Keratinocyte (primary cell): ENCODE data around the gene NLGN1. TPM values are rescaled to one million over a fixed set of nuclear protein-coding genes. Genes with fewer than 3 reads are reported as not detected.

Source experiments
- DNase-seq: peaks from one replicate; pipeline ENCODE4 v3.0.0-alpha.2; 2011; ENCODE audit warnings: low read depth, missing footprints, low spot score
- FAIRE-seq: peaks from 2 replicates; lab custom pipeline; 2011; peaks lifted over from hg19 to GRCh38; lab: Jason Lieb, UNC
- H2AFZ ChIP-seq: 2 replicates; pipeline ENCODE4 v1.6.0; 2012; ENCODE audit warnings: low read length, control low read depth, inconsistent platforms; ENCODE audit not compliant: control insufficient read depth
- H3K27ac ChIP-seq: 2 replicates; pipeline ENCODE4 v1.5.1; 2011; ENCODE audit warnings: low read length; ENCODE audit not compliant: control insufficient read depth, insufficient read depth
- H3K27me3 ChIP-seq: 3 replicates; pipeline ENCODE4 v1.6.0; 2011; ENCODE audit warnings: low read length; ENCODE audit not compliant: control insufficient read depth, insufficient read depth; ENCODE audit errors: extremely low read depth
- H3K36me3 ChIP-seq, 2 experiments: 2 replicates in 1 of 2; 3 replicates in 1 of 2; pipeline ENCODE4 v1.5.1; 2011; ENCODE audit warnings: low read length in 2 of 2, mild to moderate bottlenecking in 1 of 2; ENCODE audit not compliant: control insufficient read depth in 2 of 2, insufficient read depth in 2 of 2; ENCODE audit errors: extremely low read depth in 1 of 2
- H3K4me1 ChIP-seq: 3 replicates; pipeline ENCODE4 v1.5.1; 2011; ENCODE audit warnings: low read length; ENCODE audit not compliant: control insufficient read depth, insufficient read depth; ENCODE audit errors: extremely low read depth
- H3K4me2 ChIP-seq: 3 replicates; pipeline ENCODE4 v1.6.0; 2011; ENCODE audit warnings: low read depth, low read length; ENCODE audit not compliant: control insufficient read depth, insufficient read depth; ENCODE audit errors: extremely low read depth
- H3K4me3 ChIP-seq, 3 experiments: fragments of 200-600 bp in 1 of 3; sonication (generic) in 1 of 3; 2 replicates in 2 of 3; 3 replicates in 1 of 3; pipeline ENCODE4 v1.5.1; 2011 to 2016; ENCODE audit warnings: low read length in 3 of 3, mild to moderate bottlenecking in 3 of 3, control low read depth in 2 of 3, inconsistent platforms in 1 of 3, low read depth in 1 of 3, mixed read lengths in 1 of 3, mixed run types in 1 of 3, moderate library complexity in 1 of 3; ENCODE audit not compliant: control insufficient read depth in 2 of 3, insufficient read depth in 2 of 3; ENCODE audit errors: extremely low read depth in 1 of 3
- H3K79me2 ChIP-seq: 2 replicates; pipeline ENCODE4 v1.6.0; 2012; ENCODE audit warnings: low read length; ENCODE audit not compliant: control insufficient read depth, insufficient read depth
- H3K9ac ChIP-seq: 3 replicates; pipeline ENCODE4 v1.6.0; 2011; ENCODE audit warnings: low read length; ENCODE audit not compliant: control insufficient read depth, insufficient read depth; ENCODE audit errors: extremely low read depth
- H3K9me1 ChIP-seq: 3 replicates; pipeline ENCODE4 v1.6.0; 2011; ENCODE audit warnings: low read length; ENCODE audit not compliant: control insufficient read depth, insufficient read depth; ENCODE audit errors: extremely low read depth
- H3K9me3 ChIP-seq: 2 replicates; pipeline ENCODE4 v1.5.1; 2012; ENCODE audit warnings: low read depth, low read length; ENCODE audit not compliant: control insufficient read depth
- H4K20me1 ChIP-seq: 3 replicates; pipeline ENCODE4 v1.6.0; 2011; ENCODE audit warnings: low read length; ENCODE audit not compliant: control insufficient read depth, insufficient read depth; ENCODE audit errors: extremely low read depth
- EZH2 ChIP-seq: IDR thresholded peaks from one replicate; pipeline ENCODE4 v1.6.1; 2012; ENCODE audit warnings: inconsistent platforms, mild to moderate bottlenecking, low read length, moderate library complexity
- dilution Hi-C: fragments of 300-500 bp; cut with MboI; formaldehyde crosslinking; loops from one replicate; pipeline ENCODE4 v1.7.0; 2020; ENCODE audit warnings: low sequenced_read_pairs; ENCODE audit not compliant: extremely low pct_ligation_motif_present
- polyA plus RNA-seq, 5 experiments: library from polyadenylated mRNA; depleted of rRNA in 3 of 5; stranded (reverse) in 3 of 5; stranded (forward) in 1 of 5; unstranded in 1 of 5; fragments of >200 nt; gene quantifications; 1 replicate in 1 of 5; 2 replicates in 3 of 5; 3 replicates in 1 of 5; pipeline versions ENCODE4 v1.2.1 to v1.2.3, GENCODE V29; 2011 to 2012; ENCODE audit warnings: missing spikeins in 2 of 5, low read depth in 1 of 5, low replicate concordance in 1 of 5
- TF ChIP-seq, protein P1 (sequence below), 3 experiments: IDR thresholded peaks in 1 of 3; conservative IDR thresholded peaks in 1 of 3; optimal IDR thresholded peaks in 1 of 3; 2 replicates in 2 of 3; 3 replicates in 1 of 3; pipeline versions ENCODE3 to v1.5.1; 2011; ENCODE audit warnings: low read length in 3 of 3, mild to moderate bottlenecking in 3 of 3, moderate library complexity in 2 of 3, control low read depth in 1 of 3, inconsistent platforms in 1 of 3; ENCODE audit not compliant: insufficient read depth in 2 of 3; ENCODE audit errors: extremely low read depth in 1 of 3

NLGN1 gene
- polyA plus RNA-seq, 1 donor (not counting 4 experiments of a cell fraction or from before 2014, with no cell fraction given): not detected

DNA sequence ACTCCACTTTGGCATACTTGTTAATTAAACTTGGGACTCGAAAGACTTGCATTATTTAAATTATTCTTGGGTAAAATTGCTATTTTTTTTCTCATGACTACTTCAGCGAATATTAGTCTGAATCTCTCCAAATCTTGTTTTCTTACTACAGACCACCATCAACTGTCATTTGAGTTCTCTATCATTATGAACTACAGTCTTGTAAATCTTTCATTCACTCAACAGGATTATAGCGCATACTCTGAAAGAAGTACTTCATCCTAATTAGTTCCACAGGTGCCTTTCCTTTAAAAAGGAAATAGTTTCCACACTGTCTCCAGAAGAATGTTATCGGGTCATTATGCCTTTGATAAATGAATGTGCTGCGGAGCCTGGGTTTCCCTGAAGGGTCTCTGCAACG, 149.5 kb downstream of the NLGN1 start:
- dilution Hi-C loops: no loop called here
- H3K79me2 ChIP-seq: no peaks in the 10 kb centered on the region
- no peak overlapping the region for H3K9ac ChIP-seq
- no peak overlapping the region for H3K4me3 ChIP-seq
- H3K36me3 ChIP-seq: no peaks in the 10 kb centered on the region
- TF ChIP-seq EZH2: no peak
- TF ChIP-seq, protein P1, sequence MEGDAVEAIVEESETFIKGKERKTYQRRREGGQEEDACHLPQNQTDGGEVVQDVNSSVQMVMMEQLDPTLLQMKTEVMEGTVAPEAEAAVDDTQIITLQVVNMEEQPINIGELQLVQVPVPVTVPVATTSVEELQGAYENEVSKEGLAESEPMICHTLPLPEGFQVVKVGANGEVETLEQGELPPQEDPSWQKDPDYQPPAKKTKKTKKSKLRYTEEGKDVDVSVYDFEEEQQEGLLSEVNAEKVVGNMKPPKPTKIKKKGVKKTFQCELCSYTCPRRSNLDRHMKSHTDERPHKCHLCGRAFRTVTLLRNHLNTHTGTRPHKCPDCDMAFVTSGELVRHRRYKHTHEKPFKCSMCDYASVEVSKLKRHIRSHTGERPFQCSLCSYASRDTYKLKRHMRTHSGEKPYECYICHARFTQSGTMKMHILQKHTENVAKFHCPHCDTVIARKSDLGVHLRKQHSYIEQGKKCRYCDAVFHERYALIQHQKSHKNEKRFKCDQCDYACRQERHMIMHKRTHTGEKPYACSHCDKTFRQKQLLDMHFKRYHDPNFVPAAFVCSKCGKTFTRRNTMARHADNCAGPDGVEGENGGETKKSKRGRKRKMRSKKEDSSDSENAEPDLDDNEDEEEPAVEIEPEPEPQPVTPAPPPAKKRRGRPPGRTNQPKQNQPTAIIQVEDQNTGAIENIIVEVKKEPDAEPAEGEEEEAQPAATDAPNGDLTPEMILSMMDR (optimal IDR thresholded peaks at IDR 0.05 in 1 of 3, IDR thresholded peaks at IDR 0.05 in 1 of 3, conservative IDR thresholded peaks at IDR 0.05 in 1 of 3; ENCODE audit: extremely low read depth in 1 of 3, insufficient read depth in 2 of 3, low read length in 3 of 3): no peak
- no peaks in the 10 kb centered on the region for H4K20me1 ChIP-seq
- no peak overlapping the region for H3K27ac ChIP-seq
- no peaks in the 10 kb centered on the region for H3K9me1 ChIP-seq
- H3K9me3 ChIP-seq: no peaks in the 10 kb centered on the region
- H2AFZ ChIP-seq: no peak overlapping the region
- DNase-seq (no peak), FAIRE-seq (no peak)
- no peaks in the 10 kb centered on the region for H3K27me3 ChIP-seq
- no peak overlapping the region for H3K4me2 ChIP-seq
- no peaks in the 10 kb centered on the region for H3K4me1 ChIP-seq

DNA sequence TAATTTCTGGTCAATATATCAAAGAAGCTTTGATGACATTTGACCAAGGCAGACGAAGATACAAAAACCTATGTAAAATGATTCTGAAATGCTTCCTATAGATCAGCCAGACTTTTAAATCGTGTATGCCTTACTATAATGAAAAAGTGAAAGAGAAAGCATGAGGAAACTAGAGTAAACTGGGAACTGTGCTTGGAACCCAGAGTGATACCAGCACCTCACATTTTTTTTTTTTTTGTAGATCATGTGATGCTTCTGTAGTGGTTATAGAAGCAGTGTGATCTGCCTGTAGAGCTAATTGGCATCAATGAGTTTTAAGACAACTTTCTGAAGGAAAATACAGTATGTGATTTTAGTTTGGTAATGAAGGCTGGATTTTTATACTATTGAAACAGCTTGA, 150.7 kb downstream of the NLGN1 start:
- Histone ChIP-seq H3K27me3 (no peaks in the 10 kb centered on the region), H4K20me1 (no peaks in the 10 kb centered on the region), H3K79me2 (no peaks in the 10 kb centered on the region), H3K4me3 (no peak overlapping the region), H3K27ac (no peak overlapping the region), H3K4me1 (no peaks in the 10 kb centered on the region), H2AFZ (no peak overlapping the region), H3K9ac (no peak overlapping the region), H3K36me3 (no peaks in the 10 kb centered on the region), H3K4me2 (no peak overlapping the region), H3K9me1 (no peaks in the 10 kb centered on the region), H3K9me3 (no peaks in the 10 kb centered on the region)
- FAIRE-seq (no peak), DNase-seq (no peak)
- TF ChIP-seq, protein P1 (optimal IDR thresholded peaks at IDR 0.05 in 1 of 3, IDR thresholded peaks at IDR 0.05 in 1 of 3, conservative IDR thresholded peaks at IDR 0.05 in 1 of 3; ENCODE audit: extremely low read depth in 1 of 3, insufficient read depth in 2 of 3, low read length in 3 of 3): no peak
- no peak for TF ChIP-seq EZH2
- dilution Hi-C loops: no loop called here
